SK-N-SH (cell line): ENCODE measurements around the gene ALB. TPM values are rescaled to one million over a fixed set of nuclear protein-coding genes. Genes with fewer than 3 reads are reported as not detected.

Experiments used
- CTCF ChIA-PET: fragments of 300-600, 350-600 bp; formaldehyde crosslinking; extraction: SDS; loops from one replicate; lab custom pipeline; 2021; lab: Yijun Ruan, JAX
- POLR2A ChIA-PET: fragments of 350-600 bp; sonication (Branson Sonifier 250); formaldehyde crosslinking; extraction: SDS; loops from one replicate; lab custom pipeline; 2020; ENCODE audit warnings: antibody characterized with exemption, inconsistent platforms; lab: Yijun Ruan, JAX
- DNase-seq: peaks from one replicate; pipeline ENCODE4 v3.0.0; 2012
- H2AFZ ChIP-seq: fragments of 200-600 bp; sonication (generic); 2 replicates; pipeline ENCODE4 v1.8.1; 2016; ENCODE audit warnings: antibody characterized with exemption, mild to moderate bottlenecking, low read depth
- H3F3A ChIP-seq: fragments of 200-600 bp; sonication (generic); replicated peaks from 2 replicates; pipeline ENCODE3; 2016; ENCODE audit warnings: antibody characterized with exemption, mild to moderate bottlenecking; ENCODE audit not compliant: insufficient read depth
- H3K27ac ChIP-seq, 2 experiments: fragments of 200-500 bp in 1 of 2; fragments of 200-600 bp in 1 of 2; sonication (Bioruptor generic) in 1 of 2; sonication (generic), shearing (Covaris generic) in 1 of 2; 2 replicates each; pipeline versions ENCODE4 v1.5.1 to v1.6.1; 2014 to 2016; ENCODE audit warnings: low read depth in 2 of 2, inconsistent platforms in 1 of 2, low read length in 1 of 2, mild to moderate bottlenecking in 1 of 2, mixed read lengths in 1 of 2
- H3K27me3 ChIP-seq: fragments of 200-600 bp; sonication (generic), shearing (Covaris generic); 2 replicates; pipeline ENCODE4 v1.6.1; 2016; ENCODE audit warnings: mixed run types; ENCODE audit not compliant: insufficient read depth
- H3K36me3 ChIP-seq, 2 experiments: fragments of 200-500 bp in 1 of 2; fragments of 200-600 bp in 1 of 2; sonication (Bioruptor generic) in 1 of 2; sonication (generic) in 1 of 2; replicated peaks in 1 of 2; 2 replicates each; pipeline versions ENCODE3 to v1.5.1; 2014 to 2016; ENCODE audit warnings: low read length in 1 of 2, mild to moderate bottlenecking in 1 of 2; ENCODE audit not compliant: insufficient read depth in 2 of 2, control insufficient read depth in 1 of 2
- H3K4me1 ChIP-seq, 2 experiments: fragments of 200-500 bp in 1 of 2; fragments of 200-600 bp in 1 of 2; sonication (Bioruptor generic) in 1 of 2; sonication (generic), shearing (Covaris generic) in 1 of 2; 2 replicates each; pipeline versions ENCODE4 v1.5.1 to v1.6.1; 2014 to 2016; ENCODE audit warnings: low read depth in 1 of 2, low read length in 1 of 2, mixed run types in 1 of 2; ENCODE audit not compliant: insufficient read depth in 2 of 2, control insufficient read depth in 1 of 2
- H3K4me2 ChIP-seq: fragments of 200-600 bp; sonication (generic), shearing (Covaris generic); 2 replicates; pipeline ENCODE4 v1.6.1; 2017; ENCODE audit warnings: mixed run types
- H3K4me3 ChIP-seq, 2 experiments: fragments of 200-500 bp in 1 of 2; fragments of 200-600 bp in 1 of 2; sonication (Bioruptor generic) in 1 of 2; sonication (generic), shearing (Covaris generic) in 1 of 2; 2 replicates each; pipeline versions ENCODE4 v1.5.1 to v1.8.1; 2014 to 2016; ENCODE audit warnings: low read depth in 2 of 2, inconsistent platforms in 1 of 2, low read length in 1 of 2, mild to moderate bottlenecking in 1 of 2, mixed read lengths in 1 of 2, moderate library complexity in 1 of 2
- H3K79me2 ChIP-seq: fragments of 200-600 bp; sonication (generic); 2 replicates; pipeline ENCODE4 v1.8.1; 2017; ENCODE audit warnings: mild to moderate bottlenecking; ENCODE audit not compliant: insufficient read depth
- H3K9ac ChIP-seq: fragments of 200-600 bp; sonication (generic); 2 replicates; pipeline ENCODE4 v1.6.1; 2017; ENCODE audit warnings: mixed run types
- H3K9me2 ChIP-seq: fragments of 200-600 bp; sonication (generic); 2 replicates; pipeline ENCODE4 v1.6.1; 2017; ENCODE audit warnings: mixed run types
- H3K9me3 ChIP-seq: fragments of 200-600 bp; sonication (generic); 2 replicates; pipeline ENCODE4 v1.6.1; 2017; ENCODE audit warnings: mixed run types, mild to moderate bottlenecking, moderate library complexity
- H4K20me1 ChIP-seq: fragments of 200-600 bp; sonication (generic); 2 replicates; pipeline ENCODE4 v1.6.1; 2017; ENCODE audit warnings: mild to moderate bottlenecking, mixed run types; ENCODE audit not compliant: insufficient read depth
- CTCF ChIP-seq: fragments of 200-600 bp; sonication (generic); IDR thresholded peaks from 2 replicates; pipeline ENCODE4 v1.6.1; 2017; ENCODE audit warnings: antibody characterized with exemption, mild to moderate bottlenecking, moderate library complexity
- ELF1 ChIP-seq: IDR thresholded peaks from 2 replicates; pipeline ENCODE4 v1.4.0; 2012
- EP300 ChIP-seq, 2 experiments: IDR thresholded peaks; 2 replicates each; pipeline versions ENCODE4 v1.4.0 to v1.6.1; 2012; ENCODE audit warnings: borderline replicate concordance in 1 of 2, low read depth in 1 of 2, low read length in 1 of 2
- FOXJ3 ChIP-seq: sonication (generic); formaldehyde crosslinking; IDR thresholded peaks from 2 replicates; pipeline ENCODE4 v1.5.1; 2020; ENCODE audit warnings: mild to moderate bottlenecking, missing genetic modification reagents
- FOXM1 ChIP-seq: IDR thresholded peaks from 2 replicates; pipeline ENCODE4 v1.4.0; 2012; ENCODE audit warnings: low read depth, mild to moderate bottlenecking
- GABPA ChIP-seq: IDR thresholded peaks from 2 replicates; pipeline ENCODE4 v1.4.0; 2012; ENCODE audit warnings: low read depth, mild to moderate bottlenecking
- GATA2 ChIP-seq: sonication (generic); formaldehyde crosslinking; IDR thresholded peaks from 2 replicates; pipeline ENCODE4 v1.5.0; 2020; ENCODE audit warnings: mild to moderate bottlenecking, missing genetic modification reagents
- MAX ChIP-seq: IDR thresholded peaks from 2 replicates; pipeline ENCODE4 v1.4.0; 2012; ENCODE audit warnings: low read depth
- NFIC ChIP-seq: IDR thresholded peaks from 2 replicates; pipeline ENCODE4 v1.4.0; 2012; ENCODE audit warnings: borderline replicate concordance
- PBX3 ChIP-seq: IDR thresholded peaks from 2 replicates; pipeline ENCODE4; 2012
- POLR2AphosphoS5 ChIP-seq: IDR thresholded peaks from 2 replicates; pipeline ENCODE4 v1.6.1; 2012; ENCODE audit warnings: low read depth, low read length
- RCOR1 ChIP-seq: fragments of 150-350 bp; IDR thresholded peaks from 2 replicates; pipeline ENCODE4 v1.6.1; 2017; ENCODE audit warnings: antibody characterized with exemption, low read length
- RFX5 ChIP-seq: IDR thresholded peaks from 2 replicates; pipeline ENCODE4 v1.6.1; 2012; ENCODE audit warnings: mild to moderate bottlenecking, improper control_type of control experiment, low read length
- RXRA ChIP-seq: IDR thresholded peaks from 2 replicates; pipeline ENCODE4 v1.4.0; 2012; ENCODE audit warnings: low read depth, mild to moderate bottlenecking, borderline replicate concordance
- SMC3 ChIP-seq: IDR thresholded peaks from 2 replicates; pipeline ENCODE4 v1.6.1; 2012; ENCODE audit warnings: low read depth, low read length, improper control_type of control experiment
- TAF1 ChIP-seq: IDR thresholded peaks from 2 replicates; pipeline ENCODE4 v1.6.1; 2012; ENCODE audit warnings: low read depth, mild to moderate bottlenecking, low read length, moderate library complexity, borderline replicate concordance
- TCF12 ChIP-seq: IDR thresholded peaks from 2 replicates; pipeline ENCODE4 v1.4.0; 2012
- USF1 ChIP-seq: IDR thresholded peaks from 2 replicates; pipeline ENCODE4 v1.4.0; 2012; ENCODE audit warnings: low read depth, borderline replicate concordance
- USF2 ChIP-seq: fragments of 150-350 bp; IDR thresholded peaks from 2 replicates; pipeline ENCODE4 v1.6.1; 2017; ENCODE audit warnings: antibody characterized with exemption, low read length, low read depth, borderline replicate concordance
- YY1 ChIP-seq: IDR thresholded peaks from 2 replicates; pipeline ENCODE4 v1.4.0; 2012; ENCODE audit warnings: low read depth, mild to moderate bottlenecking
- WGBS: methylation state at CpG from one replicate; pipeline ENCODE4 v1.1.6; 2017; ENCODE audit warnings: low lambda C conversion rate; 5-methylcytosine and 5-hydroxymethylcytosine counted together
- polyA plus RNA-seq, 3 experiments: library from polyadenylated mRNA; depleted of rRNA; stranded (reverse); fragments of >200 nt; gene quantifications; 2 replicates each; pipeline ENCODE4 v1.2.3, GENCODE V29; 2012

Gene ALB
- polyA plus RNA-seq, 1 of the 3 experiments (the other 2 are of a cell fraction), result not detected

GRCh38 chr4:73401412-73401811 lies 2.7 kb upstream of the ALB start (continued):
- no peak for TF ChIP-seq RXRA

- Histone ChIP-seq H4K20me1 (no peaks in the 10 kb centered on the region), H2AFZ (no peak overlapping the region), H3K27me3 (peaks cover 11% of the 10 kb centered on the region; the same call in 1 of the 2 replicates), H3K9ac (no peak overlapping the region), H3K4me2 (no peak overlapping the region), H3K9me3 (no peaks in the 10 kb centered on the region), H3K4me3 (no peak overlapping the region), H3K36me3 (no peaks in the 10 kb centered on the region), H3K27ac (no peak overlapping the region), H3K9me2 (no peaks in the 10 kb centered on the region), H3K4me1 (no peaks in the 10 kb centered on the region), H3F3A (no peaks in the 10 kb centered on the region), H3K79me2 (no peaks in the 10 kb centered on the region)
- WGBS, result 57% methylated on average over 1 of the region's 1 CpG
- no peak for TF ChIP-seq RCOR1
- TF ChIP-seq USF1, result no peak
- TF ChIP-seq NFIC, result no peak
- no peak for TF ChIP-seq EP300 (IDR thresholded peaks at IDR 0.05; ENCODE audit: borderline replicate concordance in 1 of 2, low read depth in 1 of 2, low read length in 1 of 2)
- no peak for TF ChIP-seq POLR2AphosphoS5
- no peak for TF ChIP-seq TAF1
- no peak for TF ChIP-seq MAX
- no peak for TF ChIP-seq SMC3
- no peak for TF ChIP-seq TCF12
- no peak for TF ChIP-seq USF2
- TF ChIP-seq YY1, result no peak
- no peak for DNase-seq
- CTCF ChIA-PET, result no interaction called here
- POLR2A ChIA-PET, result no interaction called here
Measured at GRCh38 chr4:73404457-73404856, 370 bp downstream of the ALB start.

- Histone ChIP-seq H3K4me2 (no peak overlapping the region), H3K9ac (no peak overlapping the region), H3K79me2 (no peaks in the 10 kb centered on the region), H3K27me3 (peaks cover 16% of the 10 kb centered on the region)
- CTCF ChIA-PET, result no interaction called here
- no peak for TF ChIP-seq RFX5
- no peak for TF ChIP-seq SMC3
- no peak for TF ChIP-seq GATA2 (CRISPR knock-in tag)
- TF ChIP-seq GABPA, result no peak
- no peak for TF ChIP-seq FOXM1
- TF ChIP-seq TCF12, result no peak
- no peak for TF ChIP-seq FOXJ3 (CRISPR knock-in tag)
- TF ChIP-seq PBX3, result no peak
- TF ChIP-seq ELF1, result no peak
- TF ChIP-seq NFIC, result no peak
- no peak for TF ChIP-seq USF1
- TF ChIP-seq CTCF, result no peak
- TF ChIP-seq, all 33 proteins: peak for 0
- Histone ChIP-seq H4K20me1 (no peaks in the 10 kb centered on the region), H2AFZ (no peak overlapping the region), H3K9me2 (no peaks in the 10 kb centered on the region), H3F3A (no peaks in the 10 kb centered on the region), H3K9me3 (no peaks in the 10 kb centered on the region), H3K36me3 (no peaks in the 10 kb centered on the region), H3K27ac (no peak overlapping the region), H3K4me1 (no peaks in the 10 kb centered on the region), H3K4me3 (no peak overlapping the region)
- POLR2A ChIA-PET, result no interaction called here
- 10% methylated on average over 2 of the region's 2 CpGs for WGBS
- DNase-seq, result no peak
Measured at GRCh38 chr4:73405138-73405537, 1.1 kb downstream of the ALB start.
